Peyer's patch (tissue), 4 donors: Measurements from ENCODE around the gene UMODL1.

ENCODE experiments used
- POLR2A ChIP-seq, 2 donors: fragments of 450-650 bp; IDR thresholded peaks; one replicate each; pipeline ENCODE4 v1.5.1; 2017; ENCODE audit warnings: antibody characterized with exemption in 2 of 2, mild to moderate bottlenecking in 2 of 2, moderate library complexity in 2 of 2
- TF ChIP-seq, protein P1 (sequence below), 6 experiments: fragments of 450-650 bp in 4 of 6; fragments of 200-600 bp in 2 of 6; sonication (generic) in 1 of 6; IDR thresholded peaks; one replicate each; pipeline ENCODE4 v1.5.1; 2017 to 2019; ENCODE audit warnings: antibody characterized with exemption in 6 of 6, mild to moderate bottlenecking in 3 of 6, moderate library complexity in 1 of 6

DNA sequence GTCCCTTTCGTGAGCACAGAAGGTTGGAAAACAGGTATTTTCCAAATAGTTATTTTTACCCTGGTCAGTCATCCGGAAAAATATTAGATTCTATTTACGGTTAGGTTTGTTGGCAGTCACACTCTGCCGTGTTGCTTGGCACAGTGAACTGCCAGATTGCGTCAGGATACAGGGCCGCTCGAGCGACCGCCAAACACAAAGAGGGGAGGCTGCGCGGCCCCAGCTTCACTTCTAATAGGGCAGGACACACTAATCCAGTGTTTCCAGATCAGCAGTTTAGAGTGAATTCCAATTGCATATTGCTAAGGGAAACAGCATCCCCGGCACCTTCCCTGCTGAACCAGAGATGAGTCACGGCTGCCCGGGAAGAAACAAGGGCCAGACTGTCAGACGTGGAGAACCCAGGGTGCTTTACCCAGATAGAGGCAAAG is 22.9 kb downstream of the UMODL1 start:
- TF ChIP-seq POLR2A (IDR thresholded peaks at IDR 0.05), result no peak
- TF ChIP-seq, protein P1, sequence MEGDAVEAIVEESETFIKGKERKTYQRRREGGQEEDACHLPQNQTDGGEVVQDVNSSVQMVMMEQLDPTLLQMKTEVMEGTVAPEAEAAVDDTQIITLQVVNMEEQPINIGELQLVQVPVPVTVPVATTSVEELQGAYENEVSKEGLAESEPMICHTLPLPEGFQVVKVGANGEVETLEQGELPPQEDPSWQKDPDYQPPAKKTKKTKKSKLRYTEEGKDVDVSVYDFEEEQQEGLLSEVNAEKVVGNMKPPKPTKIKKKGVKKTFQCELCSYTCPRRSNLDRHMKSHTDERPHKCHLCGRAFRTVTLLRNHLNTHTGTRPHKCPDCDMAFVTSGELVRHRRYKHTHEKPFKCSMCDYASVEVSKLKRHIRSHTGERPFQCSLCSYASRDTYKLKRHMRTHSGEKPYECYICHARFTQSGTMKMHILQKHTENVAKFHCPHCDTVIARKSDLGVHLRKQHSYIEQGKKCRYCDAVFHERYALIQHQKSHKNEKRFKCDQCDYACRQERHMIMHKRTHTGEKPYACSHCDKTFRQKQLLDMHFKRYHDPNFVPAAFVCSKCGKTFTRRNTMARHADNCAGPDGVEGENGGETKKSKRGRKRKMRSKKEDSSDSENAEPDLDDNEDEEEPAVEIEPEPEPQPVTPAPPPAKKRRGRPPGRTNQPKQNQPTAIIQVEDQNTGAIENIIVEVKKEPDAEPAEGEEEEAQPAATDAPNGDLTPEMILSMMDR (IDR thresholded peaks at IDR 0.05), result no peak
